Neural cell (in vitro differentiated cells): ENCODE measurements around the gene CCNB1IP1.

ENCODE experiments used
- CTCF ChIP-seq: fragments of 450-650 bp; IDR thresholded peaks from 2 replicates; pipeline ENCODE4 v1.5.1; 2014; ENCODE audit warnings: antibody characterized with exemption, mild to moderate bottlenecking, moderate library complexity; ENCODE audit not compliant: poor library complexity, severe bottlenecking
- EZH2 ChIP-seq: fragments of 200-600, 300-800 bp; shearing (Covaris generic), sonication (generic); IDR thresholded peaks from 2 replicates; pipeline ENCODE4 v1.6.1; 2014; ENCODE audit warnings: antibody characterized with exemption, low read length, borderline replicate concordance, mild to moderate bottlenecking; ENCODE audit not compliant: insufficient read depth, poor library complexity, severe bottlenecking
- SMC3 ChIP-seq: fragments of 450-650 bp; conservative IDR thresholded peaks from 2 replicates; pipeline ENCODE4 v1.6.1; 2014; ENCODE audit warnings: antibody characterized with exemption, mild to moderate bottlenecking, moderate library complexity; ENCODE audit not compliant: poor library complexity

DNA sequence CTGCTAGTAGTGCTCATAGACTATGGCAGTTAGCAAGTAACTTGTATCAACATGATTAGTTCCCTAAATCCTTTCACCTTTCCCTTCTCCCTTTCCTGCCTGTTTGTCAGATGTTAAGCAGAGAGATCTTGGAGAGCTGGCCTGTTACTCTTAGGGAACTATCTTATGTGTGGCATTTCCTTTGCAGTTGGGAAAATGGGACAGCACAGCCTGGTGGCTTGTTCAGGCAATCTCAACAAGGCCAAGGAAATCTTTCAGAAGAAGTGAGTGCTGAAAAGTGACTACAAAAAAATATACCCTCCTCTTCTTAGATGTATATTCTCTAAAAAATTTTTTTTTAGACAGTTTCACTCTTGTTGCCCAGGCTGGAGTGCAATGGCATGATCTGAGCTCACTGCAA is 17.8 kb upstream of the CCNB1IP1 start:
- TF ChIP-seq SMC3 (no peak), CTCF (no peak), EZH2 (no peak)
